DMS53 (cell line): Measurements from ENCODE around the gene FANCI.

Experiments used
- DNase-seq: peaks from one replicate; lab custom pipeline; 2025; lab: John Stamatoyannopoulos, UW

FANCI gene

GRCh38 chr15:89361451-89362202, 117.8 kb downstream of the FANCI start:
- peak; percentile 67 for DNase-seq

GRCh38 chr15:89362203-89363101, 118.7 kb downstream of the FANCI start:
- peak; percentile 74 for DNase-seq

GRCh38 chr15:89363133-89363532, 119.4 kb downstream of the FANCI start:
- DNase-seq: no peak

GRCh38 chr15:89363770-89364169, 120.0 kb downstream of the FANCI start:
- no peak for DNase-seq

GRCh38 chr15:89364341-89364740, 120.6 kb downstream of the FANCI start:
- peak; percentile 37 for DNase-seq

- DNase-seq: no peak
These were observed 121.1 kb downstream of the FANCI start for GRCh38 chr15:89364741-89365450.

GRCh38 chr15:89365462-89366065, 121.8 kb downstream of the FANCI start:
- DNase-seq: no peak
